GM06990 (cell line): Measurements from ENCODE around the gene FMC1.
"Not testable (repeated sequence)": the region's sequence is repeated elsewhere in the genome, so short reads cannot be mapped to it uniquely, and the experiment has no call there.

Experiments
- DNase-seq: peaks from one replicate; pipeline ENCODE4 v3.0.0-alpha.2; 2011; ENCODE audit not compliant: insufficient read length; ENCODE audit errors: extremely low read depth
- H3K27me3 ChIP-seq: replicated peaks from 2 replicates; pipeline ENCODE4 v1.6.0; 2011; ENCODE audit warnings: low read length; ENCODE audit not compliant: control insufficient read depth, insufficient read depth
- H3K36me3 ChIP-seq: 2 replicates; pipeline ENCODE4 v1.5.1; 2011; ENCODE audit warnings: low read length; ENCODE audit not compliant: control insufficient read depth, insufficient read depth
- H3K4me3 ChIP-seq: replicated peaks from 2 replicates; pipeline ENCODE4 v1.5.1; 2011; ENCODE audit warnings: low read depth, mild to moderate bottlenecking, control low read depth, low read length
- TF ChIP-seq, protein P1 (sequence below): IDR thresholded peaks from 2 replicates; pipeline ENCODE4 v1.5.1; 2011; ENCODE audit warnings: low read length, control low read depth, mild to moderate bottlenecking, inconsistent platforms; ENCODE audit not compliant: insufficient read depth, poor library complexity, severe bottlenecking

Gene FMC1

DNA sequence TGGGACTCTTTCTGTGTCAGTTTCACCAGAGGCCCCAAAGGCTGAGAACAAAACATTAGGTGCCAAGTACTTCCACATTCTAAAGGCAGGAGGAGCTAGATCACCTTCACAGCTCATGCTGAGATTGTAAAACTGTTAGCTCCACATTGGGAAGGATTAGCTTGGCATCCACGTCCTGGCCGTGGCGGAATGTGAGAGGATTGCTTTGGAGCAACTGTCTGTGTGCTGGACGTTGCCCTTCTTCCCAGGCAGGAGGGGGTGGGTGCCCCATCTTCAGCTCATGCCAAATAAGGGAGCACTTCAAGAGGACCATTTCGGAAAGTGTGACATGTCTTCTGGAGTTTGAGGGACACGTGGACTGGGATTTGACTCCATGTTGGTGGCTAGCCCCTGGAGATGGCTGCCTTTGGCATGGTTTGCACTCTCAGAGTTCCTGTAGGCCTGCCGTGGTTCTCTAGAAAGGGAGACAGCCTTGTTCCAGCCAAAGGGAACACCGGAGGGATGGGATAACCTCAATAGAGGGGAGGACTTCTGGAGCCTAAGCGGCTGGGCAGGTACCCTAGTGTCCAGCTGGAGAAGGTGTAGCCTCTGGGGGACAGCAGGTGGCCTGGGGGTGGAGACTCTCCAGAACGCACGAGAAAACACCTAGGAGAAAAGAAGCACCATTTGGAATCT, 19.9 kb upstream of the FMC1 start:
- DNase-seq, result peak; percentile 13
- Histone ChIP-seq H3K27me3 (no peaks in the 10 kb centered on the region), H3K4me3 (no peak overlapping the region), H3K36me3 (no peaks in the 10 kb centered on the region)
- TF ChIP-seq, protein P1, sequence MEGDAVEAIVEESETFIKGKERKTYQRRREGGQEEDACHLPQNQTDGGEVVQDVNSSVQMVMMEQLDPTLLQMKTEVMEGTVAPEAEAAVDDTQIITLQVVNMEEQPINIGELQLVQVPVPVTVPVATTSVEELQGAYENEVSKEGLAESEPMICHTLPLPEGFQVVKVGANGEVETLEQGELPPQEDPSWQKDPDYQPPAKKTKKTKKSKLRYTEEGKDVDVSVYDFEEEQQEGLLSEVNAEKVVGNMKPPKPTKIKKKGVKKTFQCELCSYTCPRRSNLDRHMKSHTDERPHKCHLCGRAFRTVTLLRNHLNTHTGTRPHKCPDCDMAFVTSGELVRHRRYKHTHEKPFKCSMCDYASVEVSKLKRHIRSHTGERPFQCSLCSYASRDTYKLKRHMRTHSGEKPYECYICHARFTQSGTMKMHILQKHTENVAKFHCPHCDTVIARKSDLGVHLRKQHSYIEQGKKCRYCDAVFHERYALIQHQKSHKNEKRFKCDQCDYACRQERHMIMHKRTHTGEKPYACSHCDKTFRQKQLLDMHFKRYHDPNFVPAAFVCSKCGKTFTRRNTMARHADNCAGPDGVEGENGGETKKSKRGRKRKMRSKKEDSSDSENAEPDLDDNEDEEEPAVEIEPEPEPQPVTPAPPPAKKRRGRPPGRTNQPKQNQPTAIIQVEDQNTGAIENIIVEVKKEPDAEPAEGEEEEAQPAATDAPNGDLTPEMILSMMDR, result peak; percentile 51

DNA sequence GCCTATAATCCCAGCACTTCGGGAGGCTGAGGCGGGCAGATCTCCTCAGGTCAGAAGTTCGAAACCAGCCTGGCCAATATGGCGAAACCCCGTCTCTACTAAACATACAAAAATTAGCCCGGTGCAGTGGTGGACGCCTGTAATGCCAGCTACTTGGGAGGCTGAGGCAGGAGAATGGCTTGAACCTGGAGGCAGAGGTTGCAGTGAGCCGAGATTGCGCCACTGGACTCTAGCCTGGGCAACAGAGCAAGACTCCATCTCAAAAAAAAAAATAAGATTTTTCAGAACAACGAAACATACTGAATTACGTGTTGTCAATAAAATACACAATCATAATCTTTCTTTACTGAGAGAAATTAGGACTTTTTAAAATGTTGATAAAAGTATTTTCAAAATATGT, 16.4 kb upstream of the FMC1 start:
- H3K4me3 ChIP-seq, H3K27me3 ChIP-seq, H3K36me3 ChIP-seq, DNase-seq: not testable (repeated sequence)

DNA sequence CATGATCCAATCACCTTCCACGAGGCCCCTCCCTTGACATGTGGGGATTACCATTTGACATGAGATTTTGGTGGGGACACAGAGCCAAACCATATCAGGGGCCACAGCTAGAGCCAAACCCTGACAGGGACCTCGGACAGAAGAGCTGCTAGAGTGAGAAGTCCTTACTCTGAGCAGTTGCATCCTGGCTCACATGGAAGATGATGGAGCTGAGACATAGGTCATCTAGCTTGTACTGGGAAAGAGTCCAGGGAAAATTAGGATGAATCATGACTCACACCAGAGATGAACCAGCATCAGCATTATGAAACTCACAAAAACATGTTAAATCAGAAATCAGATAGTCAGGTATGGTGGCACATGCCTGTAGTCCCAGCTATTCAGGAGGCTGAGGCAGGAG, 12.8 kb upstream of the FMC1 start:
- TF ChIP-seq, protein P1, result no peak
- no peaks in the 10 kb centered on the region for H3K36me3 ChIP-seq
- no peak for DNase-seq
- no peak overlapping the region for H3K4me3 ChIP-seq
- H3K27me3 ChIP-seq, result no peaks in the 10 kb centered on the region

DNA sequence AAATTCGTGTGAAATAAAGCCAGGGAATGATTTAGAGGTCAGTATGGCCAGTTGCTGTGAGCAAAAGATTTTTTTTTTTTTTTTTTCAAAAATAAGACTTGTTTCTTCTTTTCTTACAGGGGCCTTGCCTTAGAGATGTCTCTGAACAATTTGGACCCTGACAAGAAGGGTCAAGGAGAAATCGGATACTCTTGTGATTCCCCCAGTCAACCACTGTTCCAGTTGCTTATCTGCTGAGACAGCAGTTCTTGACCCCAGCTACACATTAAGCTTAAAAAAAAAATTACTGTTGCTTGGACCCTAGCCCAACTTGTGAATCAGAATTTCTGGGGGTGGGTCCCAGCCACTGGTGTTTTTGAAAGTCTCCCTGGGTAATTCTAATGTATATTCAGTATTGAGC, 12.0 kb upstream of the FMC1 start:
- Histone ChIP-seq H3K27me3 (no peaks in the 10 kb centered on the region), H3K36me3 (no peaks in the 10 kb centered on the region), H3K4me3 (no peak overlapping the region)
- TF ChIP-seq, protein P1, result no peak
- no peak for DNase-seq

DNA sequence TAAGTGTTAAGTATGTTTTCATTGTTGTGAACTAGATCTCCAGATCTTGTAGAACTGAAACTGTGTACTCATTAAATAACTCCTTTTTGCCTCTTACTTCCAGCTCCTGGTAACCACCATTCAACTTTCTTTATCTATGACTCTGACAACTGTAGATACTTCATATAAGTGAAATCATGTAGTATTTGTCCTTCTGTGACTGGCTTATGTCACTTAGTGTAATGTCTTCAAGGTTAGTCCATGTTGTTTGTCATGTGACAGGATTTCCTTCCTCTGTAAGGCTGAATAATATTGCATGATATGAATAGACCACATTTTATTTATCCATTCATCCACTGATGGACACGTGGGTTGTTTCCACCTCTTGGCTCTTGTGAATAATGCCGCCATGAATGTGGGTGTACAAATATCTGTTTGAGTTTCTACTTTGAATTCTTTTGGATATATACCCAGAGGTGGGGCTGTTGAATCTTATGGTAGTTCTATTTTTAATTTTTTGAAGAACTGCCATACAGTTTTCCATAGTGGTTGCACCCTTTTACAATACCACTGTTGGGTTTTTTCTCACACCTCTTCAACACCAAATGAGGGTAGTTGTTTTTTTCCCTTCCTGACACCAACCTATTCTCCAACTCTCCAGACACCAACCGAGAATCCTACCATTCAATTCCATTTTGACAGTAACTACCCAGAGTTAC, 10.7 kb upstream of the FMC1 start:
- no peak for DNase-seq

DNA sequence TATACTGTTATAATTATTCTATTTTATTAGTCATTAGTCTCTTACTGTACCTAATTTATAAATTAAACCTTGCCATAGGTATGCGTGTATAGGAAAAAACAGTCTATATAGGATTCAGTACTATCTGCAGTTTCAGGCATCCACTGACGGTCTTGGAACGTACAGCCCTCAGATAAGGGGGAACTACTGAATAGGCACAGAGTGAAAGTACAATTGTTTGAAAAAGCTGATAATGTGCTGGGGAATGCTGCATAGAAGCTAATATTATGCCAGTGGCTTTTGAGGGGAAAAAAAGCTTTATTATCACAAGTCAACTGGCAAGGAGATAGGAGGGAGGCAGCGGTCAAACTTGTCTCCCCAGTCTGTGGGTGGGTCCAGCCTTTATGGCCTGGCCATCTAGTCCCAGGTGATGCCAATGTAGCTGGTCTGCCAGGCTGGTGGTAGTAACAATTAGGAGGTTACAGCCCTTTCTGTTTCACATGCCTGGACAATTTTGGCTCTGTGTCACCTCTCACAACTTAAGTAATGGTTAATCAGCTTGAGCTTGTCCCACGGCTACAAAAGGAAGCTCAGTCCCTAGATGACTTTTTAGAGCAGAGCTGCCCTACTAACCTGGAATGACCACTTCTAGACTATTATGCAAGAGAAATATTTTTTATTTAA, 8.3 kb upstream of the FMC1 start:
- TF ChIP-seq, protein P1, result no peak
- no peak overlapping the region for H3K4me3 ChIP-seq
- no peak for DNase-seq
- no peaks in the 10 kb centered on the region for H3K27me3 ChIP-seq
- no peaks in the 10 kb centered on the region for H3K36me3 ChIP-seq

More for the DNA sequence above, 10.7 kb upstream of the FMC1 start:
- TF ChIP-seq, protein P1, result no peak
- Histone ChIP-seq H3K27me3 (no peaks in the 10 kb centered on the region), H3K4me3 (no peak overlapping the region), H3K36me3 (no peaks in the 10 kb centered on the region)

DNA sequence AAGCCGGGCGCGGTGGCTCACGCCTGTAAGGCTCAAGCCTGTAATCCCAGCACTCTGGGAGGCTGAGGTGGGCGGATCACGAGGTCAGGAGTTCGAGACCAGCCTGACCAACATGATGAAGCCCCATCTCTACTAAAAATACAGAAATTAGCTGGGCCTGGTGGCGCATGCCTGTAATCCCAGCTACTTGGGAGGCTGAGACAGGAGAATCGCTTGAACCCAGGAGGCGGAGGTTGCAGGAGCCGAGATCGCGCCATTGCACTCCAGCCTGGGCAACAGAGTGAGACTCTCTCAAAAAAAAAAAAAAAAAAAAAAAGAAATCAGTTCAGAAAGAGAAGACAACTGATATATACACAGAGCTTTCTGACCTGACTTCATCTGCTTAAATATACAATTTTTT, 7.7 kb upstream of the FMC1 start:
- not testable (repeated sequence) for DNase-seq, H3K4me3 ChIP-seq, H3K36me3 ChIP-seq, H3K27me3 ChIP-seq
